GM21619 (cell line): ENCODE data around the gene TMED1.

Experiments
- ATAC-seq: cut with Tn5 transposase; IDR thresholded peaks from one replicate; pipeline ENCODE4 v1.9.1; 2021; ENCODE audit not compliant: unreplicated experiment

TMED1 gene

GRCh38 chr19:10811391-10812111 lies 24.5 kb downstream of the TMED1 start:
- no peak for ATAC-seq

- no peak for ATAC-seq
These were observed 26.2 kb downstream of the TMED1 start for GRCh38 chr19:10809651-10810285.

- ATAC-seq: no peak
These were observed 26.9 kb downstream of the TMED1 start for GRCh38 chr19:10808937-10809649.

GRCh38 chr19:10805758-10806247 lies 30.2 kb downstream of the TMED1 start:
- no peak for ATAC-seq

GRCh38 chr19:10805065-10805757 lies 30.8 kb downstream of the TMED1 start:
- ATAC-seq: no peak

- ATAC-seq: no peak
These were observed 32.8 kb downstream of the TMED1 start for GRCh38 chr19:10803252-10803651.

GRCh38 chr19:10802479-10802878 lies 33.5 kb downstream of the TMED1 start:
- ATAC-seq: no peak

- no peak for ATAC-seq
These were observed 35.5 kb downstream of the TMED1 start for GRCh38 chr19:10800488-10800887.

GRCh38 chr19:10797541-10798256 lies 38.3 kb downstream of the TMED1 start:
- ATAC-seq: no peak

GRCh38 chr19:10797078-10797477 lies 38.9 kb downstream of the TMED1 start:
- no peak for ATAC-seq

GRCh38 chr19:10796653-10797052 lies 39.4 kb downstream of the TMED1 start:
- ATAC-seq: no peak

GRCh38 chr19:10789866-10790265 lies 46.1 kb downstream of the TMED1 start:
- ATAC-seq: no peak

GRCh38 chr19:10788146-10788545 lies 47.9 kb downstream of the TMED1 start:
- ATAC-seq: no peak

- no peak for ATAC-seq
These were observed 51.8 kb downstream of the TMED1 start for GRCh38 chr19:10784257-10784656.

GRCh38 chr19:10782795-10783194 lies 53.2 kb downstream of the TMED1 start:
- ATAC-seq: no peak
